Progenitor cell of endocrine pancreas (in vitro differentiated cells): Measurements from ENCODE around the gene TP53I11. TPM values are rescaled to one million over a fixed set of nuclear protein-coding genes. Genes with fewer than 3 reads are reported as not detected.
A peak's percentile ranks its signal among the peaks of the same experiment; 100 is the strongest.

Experiments used
- DNase-seq: peaks from one replicate; pipeline ENCODE4 v3.0.0; 2021; ENCODE audit warnings: low spot score; ENCODE audit not compliant: unreplicated experiment
- H3K27ac Mint-ChIP-seq: 2 replicates; pipeline ENCODE4 v1.8.0; 2021; ENCODE audit warnings: mild to moderate bottlenecking, moderate library complexity, mixed read lengths
- H3K27me3 Mint-ChIP-seq: 2 replicates; pipeline ENCODE4 v1.8.0; 2021; ENCODE audit warnings: mixed read lengths
- H3K36me3 Mint-ChIP-seq: 2 replicates; pipeline ENCODE4 v1.8.0; 2022; ENCODE audit warnings: mixed read lengths; ENCODE audit not compliant: insufficient read depth
- H3K4me1 Mint-ChIP-seq: 2 replicates; pipeline ENCODE4 v1.8.0; 2021; ENCODE audit warnings: low read depth, mixed read lengths
- H3K4me3 Mint-ChIP-seq: 2 replicates; pipeline ENCODE4 v1.8.0; 2021; ENCODE audit warnings: low read depth, mild to moderate bottlenecking, moderate library complexity, mixed read lengths
- H3K9me3 Mint-ChIP-seq: 2 replicates; pipeline ENCODE4 v1.8.0; 2021; ENCODE audit warnings: low read depth, mixed read lengths
- total RNA-seq: library from RNA; stranded (reverse); gene quantifications from 2 replicates; pipeline ENCODE4 v1.2.1, GENCODE V29; 2021
- TF ChIP-seq, protein P1 (sequence below): fragments of 200-600 bp; sonication (generic); IDR thresholded peaks from one replicate; pipeline ENCODE4 v1.5.0; 2021; ENCODE audit warnings: antibody characterized with exemption, mild to moderate bottlenecking; ENCODE audit not compliant: unreplicated experiment

The TP53I11 gene
- total RNA-seq, 1 donor from 2014 or later = 82.8 TPM

DNA sequence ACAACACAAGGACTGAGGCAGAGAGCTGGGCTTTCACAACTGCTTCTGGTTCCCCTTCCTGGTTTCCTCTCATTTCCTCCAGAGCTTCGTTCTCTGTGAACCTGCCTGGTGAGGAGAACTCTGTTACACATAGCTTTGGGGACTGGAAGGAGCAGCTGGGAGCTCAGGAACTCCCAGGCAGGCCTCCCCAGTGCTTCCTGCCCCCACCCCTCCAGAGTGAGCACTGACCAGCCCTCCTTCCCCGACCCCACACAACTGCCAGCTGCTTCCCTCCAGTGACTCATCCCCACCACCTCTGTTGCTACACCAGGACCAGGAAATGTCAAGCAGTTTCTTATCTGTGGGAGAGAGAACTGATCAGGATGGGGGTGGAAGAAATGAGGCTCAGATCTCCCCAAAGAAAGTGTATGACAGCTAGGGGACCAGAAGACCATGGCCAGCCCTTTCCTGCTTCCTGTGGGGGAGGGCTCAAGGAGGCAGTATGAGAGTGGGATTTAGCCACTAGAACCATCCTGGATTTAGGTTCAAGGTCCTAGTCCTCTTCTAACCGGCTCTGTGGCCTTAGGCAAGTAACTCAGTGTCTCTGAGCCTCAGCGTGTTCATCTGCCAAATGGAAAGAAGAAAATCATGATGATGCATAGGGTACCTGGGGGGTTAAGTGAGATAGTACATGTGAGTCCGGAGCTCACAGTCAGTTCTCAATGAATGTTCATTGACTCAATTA lies 4.5 kb upstream of the TP53I11 start:
- DNase-seq = no peak
- H3K27me3 Mint-ChIP-seq = peaks cover 46% of the 10 kb centered on the region
- H3K36me3 Mint-ChIP-seq = no peaks in the 10 kb centered on the region
- TF ChIP-seq, protein P1, sequence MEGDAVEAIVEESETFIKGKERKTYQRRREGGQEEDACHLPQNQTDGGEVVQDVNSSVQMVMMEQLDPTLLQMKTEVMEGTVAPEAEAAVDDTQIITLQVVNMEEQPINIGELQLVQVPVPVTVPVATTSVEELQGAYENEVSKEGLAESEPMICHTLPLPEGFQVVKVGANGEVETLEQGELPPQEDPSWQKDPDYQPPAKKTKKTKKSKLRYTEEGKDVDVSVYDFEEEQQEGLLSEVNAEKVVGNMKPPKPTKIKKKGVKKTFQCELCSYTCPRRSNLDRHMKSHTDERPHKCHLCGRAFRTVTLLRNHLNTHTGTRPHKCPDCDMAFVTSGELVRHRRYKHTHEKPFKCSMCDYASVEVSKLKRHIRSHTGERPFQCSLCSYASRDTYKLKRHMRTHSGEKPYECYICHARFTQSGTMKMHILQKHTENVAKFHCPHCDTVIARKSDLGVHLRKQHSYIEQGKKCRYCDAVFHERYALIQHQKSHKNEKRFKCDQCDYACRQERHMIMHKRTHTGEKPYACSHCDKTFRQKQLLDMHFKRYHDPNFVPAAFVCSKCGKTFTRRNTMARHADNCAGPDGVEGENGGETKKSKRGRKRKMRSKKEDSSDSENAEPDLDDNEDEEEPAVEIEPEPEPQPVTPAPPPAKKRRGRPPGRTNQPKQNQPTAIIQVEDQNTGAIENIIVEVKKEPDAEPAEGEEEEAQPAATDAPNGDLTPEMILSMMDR = no peak
- peaks cover 2% of the 10 kb centered on the region for H3K4me1 Mint-ChIP-seq
- H3K4me3 Mint-ChIP-seq = no peak overlapping the region
- no peak overlapping the region for H3K27ac Mint-ChIP-seq
- no peaks in the 10 kb centered on the region for H3K9me3 Mint-ChIP-seq

DNA sequence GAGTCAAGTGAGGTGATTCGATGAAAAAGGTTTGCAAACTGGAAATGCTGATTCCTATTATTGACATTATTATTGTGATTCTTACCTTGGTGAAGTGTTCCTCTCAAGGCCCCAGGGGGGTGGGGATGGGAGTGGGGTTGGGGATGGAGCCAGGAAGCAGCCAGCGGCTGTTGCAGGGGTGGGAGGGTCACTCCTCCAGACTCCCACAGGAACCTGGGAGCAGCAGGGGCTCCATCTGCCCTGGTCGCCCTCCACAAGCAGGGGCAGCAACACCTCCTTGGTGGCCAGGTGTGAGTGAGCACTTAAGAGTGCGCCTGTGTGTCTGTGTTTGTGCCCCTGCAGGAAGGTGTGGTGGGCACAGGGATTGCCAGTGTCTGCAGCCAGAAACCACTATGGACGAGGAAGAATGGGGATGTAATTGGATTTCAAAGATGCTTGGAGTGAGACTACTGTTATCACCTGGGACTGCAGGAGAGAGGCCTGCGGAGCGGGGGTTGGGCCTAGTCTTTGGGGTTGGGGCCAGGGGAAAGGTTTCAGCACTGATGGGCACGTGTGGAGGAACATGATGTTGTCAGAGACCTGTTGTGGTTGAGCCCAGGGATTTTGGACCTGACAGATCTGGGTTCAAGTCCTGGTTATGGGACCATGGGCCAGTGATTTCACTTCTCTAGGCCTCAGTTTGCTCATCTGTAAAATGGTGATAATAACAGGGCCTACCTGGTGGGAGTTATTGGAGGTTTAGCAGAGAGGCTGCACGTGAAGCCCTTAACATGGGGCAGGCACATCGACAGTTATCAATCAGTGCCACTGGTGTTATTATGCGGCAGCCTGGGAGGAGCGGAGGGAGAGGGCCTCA lies 3.6 kb upstream of the TP53I11 start:
- no peak overlapping the region for H3K4me3 Mint-ChIP-seq
- H3K27ac Mint-ChIP-seq = no peak overlapping the region
- H3K27me3 Mint-ChIP-seq = peaks cover 43% of the 10 kb centered on the region
- H3K9me3 Mint-ChIP-seq = no peaks in the 10 kb centered on the region
- DNase-seq = no peak
- peaks cover 2% of the 10 kb centered on the region for H3K4me1 Mint-ChIP-seq
- H3K36me3 Mint-ChIP-seq = no peaks in the 10 kb centered on the region
- TF ChIP-seq, protein P1 = no peak

DNA sequence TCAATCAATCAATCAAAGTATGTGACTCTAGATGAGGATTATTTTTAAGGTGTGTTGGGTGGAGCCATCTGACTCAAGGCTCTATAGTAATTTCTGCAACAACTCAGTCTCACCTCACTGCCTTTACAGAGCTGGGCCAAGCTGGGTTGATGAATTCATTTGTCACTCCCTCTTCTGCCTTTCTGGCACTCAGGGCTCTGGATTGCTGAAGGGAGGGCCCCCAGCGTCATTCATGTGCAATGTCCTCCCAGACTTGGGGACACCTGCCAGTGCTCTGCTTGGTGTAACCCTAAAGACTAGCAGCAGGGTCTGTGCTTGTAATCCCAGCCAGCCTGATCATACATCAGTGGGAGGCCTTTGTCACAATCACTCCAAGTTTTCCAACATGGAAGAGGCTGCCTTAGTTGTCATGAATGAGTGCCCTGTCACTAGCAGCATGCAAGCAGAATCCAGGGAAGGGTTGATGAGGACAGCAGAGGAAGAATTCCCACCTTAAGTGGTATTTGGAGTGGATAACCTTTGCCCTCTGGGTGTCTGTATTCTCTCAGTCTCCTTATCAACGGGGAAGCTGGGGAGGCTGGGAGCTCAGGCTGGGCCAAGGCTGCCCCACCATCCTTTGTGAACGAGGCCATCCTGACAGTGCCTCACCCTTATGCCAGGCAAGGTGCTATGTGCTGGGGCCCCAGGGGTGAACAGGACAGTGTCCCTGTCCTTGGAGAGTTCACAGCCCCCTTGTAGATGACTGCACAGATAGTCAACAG lies 2.0 kb upstream of the TP53I11 start:
- no peaks in the 10 kb centered on the region for H3K36me3 Mint-ChIP-seq
- peaks cover 27% of the 10 kb centered on the region for H3K27me3 Mint-ChIP-seq
- no peaks in the 10 kb centered on the region for H3K9me3 Mint-ChIP-seq
- peaks cover 2% of the 10 kb centered on the region for H3K4me1 Mint-ChIP-seq
- H3K4me3 Mint-ChIP-seq = no peak overlapping the region
- TF ChIP-seq, protein P1 = no peak
- no peak for DNase-seq
- H3K27ac Mint-ChIP-seq = no peak overlapping the region

- peaks cover 2% of the 10 kb centered on the region for H3K4me1 Mint-ChIP-seq
- no peaks in the 10 kb centered on the region for H3K36me3 Mint-ChIP-seq
- no peak for DNase-seq
- TF ChIP-seq, protein P1 = no peak
- H3K27ac Mint-ChIP-seq = no peak overlapping the region
- peaks cover 24% of the 10 kb centered on the region for H3K27me3 Mint-ChIP-seq
- peak overlapping the region; percentile 66 for H3K4me3 Mint-ChIP-seq
- no peaks in the 10 kb centered on the region for H3K9me3 Mint-ChIP-seq
Observed at GRCh38 chr11:44952082-44952481, 1.4 kb upstream of the TP53I11 start.
